Trophoblast cell (in vitro differentiated cells and primary cell): ENCODE results near the gene POLR3H.
"Not testable (repeated sequence)": the region's sequence is repeated elsewhere in the genome, so short reads cannot be mapped to it uniquely, and the experiment has no call there.

Source experiments
- DNase-seq, 2 donors: peaks; one replicate each; pipeline ENCODE4 v3.0.0-alpha.2; 2016
- H2AFZ ChIP-seq: 2 replicates; pipeline ENCODE4 v1.6.1; 2013; ENCODE audit warnings: low read length, moderate library complexity, mild to moderate bottlenecking; ENCODE audit not compliant: insufficient read depth, poor library complexity
- H2AK5ac ChIP-seq: 2 replicates; pipeline ENCODE4 v1.6.1; 2013; ENCODE audit warnings: mild to moderate bottlenecking, low read length
- H2BK120ac ChIP-seq: 2 replicates; pipeline ENCODE4 v1.6.1; 2013; ENCODE audit warnings: low read length, mild to moderate bottlenecking, moderate library complexity; ENCODE audit not compliant: insufficient read depth, poor library complexity
- H2BK12ac ChIP-seq: 2 replicates; pipeline ENCODE4 v1.6.1; 2013; ENCODE audit warnings: mild to moderate bottlenecking, low read length, moderate library complexity
- H2BK5ac ChIP-seq: 2 replicates; pipeline ENCODE4 v1.6.1; 2013; ENCODE audit warnings: low read length, low read depth, moderate library complexity, mild to moderate bottlenecking; ENCODE audit not compliant: poor library complexity
- H3K14ac ChIP-seq: 2 replicates; pipeline ENCODE4 v1.6.1; 2013; ENCODE audit warnings: mild to moderate bottlenecking, low read length
- H3K18ac ChIP-seq: 2 replicates; pipeline ENCODE4 v1.6.1; 2013; ENCODE audit warnings: mild to moderate bottlenecking, low read length
- H3K23ac ChIP-seq: 2 replicates; pipeline ENCODE4 v1.6.1; 2013; ENCODE audit warnings: low read length
- H3K27ac ChIP-seq: 2 replicates; pipeline ENCODE4 v1.5.1; 2013; ENCODE audit warnings: low read depth, mild to moderate bottlenecking, inconsistent platforms, low read length, moderate library complexity
- H3K27me3 ChIP-seq: 2 replicates; pipeline ENCODE4 v1.6.1; 2013; ENCODE audit warnings: inconsistent platforms, mild to moderate bottlenecking, low read length, moderate library complexity; ENCODE audit not compliant: insufficient read depth
- H3K36me3 ChIP-seq, 2 experiments: 1 replicate in 1 of 2; 2 replicates in 1 of 2; pipeline ENCODE4 v1.6.1; 2013; ENCODE audit warnings: low read length in 2 of 2, mild to moderate bottlenecking in 2 of 2, moderate library complexity in 1 of 2; ENCODE audit not compliant: insufficient read depth in 2 of 2, control insufficient read depth in 1 of 2
- H3K4ac ChIP-seq: 2 replicates; pipeline ENCODE4 v1.6.1; 2013; ENCODE audit warnings: low read depth, mild to moderate bottlenecking, low read length, moderate library complexity
- H3K4me1 ChIP-seq, 2 experiments: 1 replicate in 1 of 2; 2 replicates in 1 of 2; pipeline ENCODE4 v1.6.1; 2013; ENCODE audit warnings: low read length in 2 of 2, mild to moderate bottlenecking in 2 of 2, moderate library complexity in 1 of 2; ENCODE audit not compliant: insufficient read depth in 2 of 2, control insufficient read depth in 1 of 2
- H3K4me2 ChIP-seq: 2 replicates; pipeline ENCODE4 v1.6.1; 2013; ENCODE audit warnings: inconsistent platforms, mild to moderate bottlenecking, low read length, moderate library complexity
- H3K4me3 ChIP-seq: 2 replicates; pipeline ENCODE4 v1.5.1; 2013; ENCODE audit warnings: mild to moderate bottlenecking, low read depth, low read length, inconsistent platforms
- H3K79me1 ChIP-seq: one replicate; pipeline ENCODE4 v1.6.1; 2013; ENCODE audit warnings: low read length
- H3K79me2 ChIP-seq: 2 replicates; pipeline ENCODE4 v1.6.1; 2013; ENCODE audit warnings: low read length, mild to moderate bottlenecking; ENCODE audit not compliant: control insufficient read depth, insufficient read depth, poor library complexity
- H3K9ac ChIP-seq: 2 replicates; pipeline ENCODE4 v1.6.1; 2013; ENCODE audit warnings: mild to moderate bottlenecking, low read length
- H3K9me3 ChIP-seq: 2 replicates; pipeline ENCODE4 v1.6.1; 2013; ENCODE audit warnings: low read depth, mild to moderate bottlenecking, control low read depth, inconsistent platforms, low read length; ENCODE audit not compliant: insufficient read depth
- H4K12ac ChIP-seq: 2 replicates; pipeline ENCODE4 v1.6.1; 2013; ENCODE audit warnings: low read depth, mild to moderate bottlenecking, low read length, moderate library complexity
- H4K8ac ChIP-seq: 2 replicates; pipeline ENCODE4 v1.6.1; 2013; ENCODE audit warnings: low read depth, mild to moderate bottlenecking, low read length, moderate library complexity
- H4K91ac ChIP-seq: one replicate; pipeline ENCODE4 v1.6.1; 2013; ENCODE audit warnings: low read depth, mild to moderate bottlenecking, low read length, moderate library complexity
- WGBS: extraction: QIAGEN DNeasy Blood & Tissue Kit; methylation state at CpG from one replicate; pipeline ENCODE4 v1.1.7; 2013; ENCODE audit warnings: missing lambda C conversion rate; ENCODE audit not compliant: insufficient read length, insufficient coverage; ENCODE audit errors: extremely low coverage; 5-methylcytosine and 5-hydroxymethylcytosine counted together

Gene POLR3H

GRCh38 chr22:41561788-41562187, 17.5 kb upstream of the POLR3H start:
- Histone ChIP-seq H4K12ac (no peak overlapping the region), H2BK5ac (no peak overlapping the region), H3K79me2 (peaks cover 2% of the 10 kb centered on the region), H3K27me3 (no peaks in the 10 kb centered on the region), H4K91ac (peak overlapping the region; percentile 67), H2AFZ (no peak overlapping the region), H3K18ac (no peak overlapping the region), H3K9ac (peak overlapping the region; percentile 18), H3K79me1 (peaks cover 8% of the 10 kb centered on the region), H3K4ac (no peak overlapping the region), H2BK12ac (peak overlapping the region; percentile 63), H3K36me3 (no peaks in the 10 kb centered on the region), H3K4me2 (peak overlapping the region; percentile 51), H3K9me3 (no peaks in the 10 kb centered on the region), H2BK120ac (peak overlapping the region; percentile 26), H3K14ac (peak overlapping the region; percentile 29), H4K8ac (no peak overlapping the region), H3K27ac (peak overlapping the region; percentile 18), H2AK5ac (peak overlapping the region; percentile 60), H3K23ac (no peak overlapping the region), H3K4me1 (peaks cover 24 to 39% of the 10 kb centered on the region in 2 experiments), H3K4me3 (no peak overlapping the region)
- no peak for DNase-seq
- no CpG with 5 or more reads among the region's 5 CpGs for WGBS

GRCh38 chr22:41561335-41561734, 17.1 kb upstream of the POLR3H start:
- Histone ChIP-seq H3K4ac (no peak overlapping the region), H3K79me1 (peaks cover 8% of the 10 kb centered on the region), H3K4me3 (peak overlapping the region; percentile 32), H2BK5ac (no peak overlapping the region), H3K4me1 (peaks cover 24 to 39% of the 10 kb centered on the region in 2 experiments), H3K18ac (peak overlapping the region; percentile 26), H3K14ac (peak overlapping the region; percentile 29), H2BK12ac (peak overlapping the region; percentile 28), H3K79me2 (peaks cover 2% of the 10 kb centered on the region), H4K91ac (peak overlapping the region; percentile 67), H2AFZ (no peak overlapping the region), H3K27me3 (no peaks in the 10 kb centered on the region), H2BK120ac (peak overlapping the region; percentile 26), H3K23ac (no peak overlapping the region), H2AK5ac (peak overlapping the region; percentile 60), H3K27ac (peak overlapping the region; percentile 50), H4K12ac (no peak overlapping the region), H4K8ac (peak overlapping the region; percentile 5), H3K36me3 (no peaks in the 10 kb centered on the region), H3K9ac (no peak overlapping the region), H3K4me2 (peak overlapping the region; percentile 51), H3K9me3 (no peaks in the 10 kb centered on the region)
- no peak for DNase-seq
- WGBS: no CpG with 5 or more reads among the region's 10 CpGs

- no peak overlapping the region for H3K18ac ChIP-seq
- no peak overlapping the region for H2BK12ac ChIP-seq
- WGBS: no CpG with 5 or more reads among the region's 6 CpGs
- no peak overlapping the region for H2AFZ ChIP-seq
- H4K12ac ChIP-seq: no peak overlapping the region
- no peaks in the 10 kb centered on the region for H3K27me3 ChIP-seq
- H3K4me3 ChIP-seq: no peak overlapping the region
- no peak overlapping the region for H2BK120ac ChIP-seq
- no peak overlapping the region for H3K4ac ChIP-seq
- no peak overlapping the region for H2AK5ac ChIP-seq
- peaks cover 2% of the 10 kb centered on the region for H3K79me2 ChIP-seq
- H3K9ac ChIP-seq: no peak overlapping the region
- no peak for DNase-seq
- no peaks in the 10 kb centered on the region for H3K9me3 ChIP-seq
- peaks cover 8% of the 10 kb centered on the region for H3K79me1 ChIP-seq
- no peak overlapping the region for H4K8ac ChIP-seq
- peak overlapping the region; percentile 59 for H3K14ac ChIP-seq
- H2BK5ac ChIP-seq: no peak overlapping the region
- no peak overlapping the region for H3K23ac ChIP-seq
- H4K91ac ChIP-seq: no peak overlapping the region
- peak overlapping the region; percentile 40 for H3K4me2 ChIP-seq
- peak overlapping the region; percentile 11 for H3K27ac ChIP-seq
- no peaks in the 10 kb centered on the region for H3K36me3 ChIP-seq
- H3K4me1 ChIP-seq: peaks cover 24 to 34% of the 10 kb centered on the region in 2 experiments
These were observed 15.8 kb upstream of the POLR3H start for GRCh38 chr22:41560095-41560471.

- not testable (repeated sequence) for H3K14ac ChIP-seq, H3K9me3 ChIP-seq, H3K23ac ChIP-seq, H2BK5ac ChIP-seq, H2BK120ac ChIP-seq, H2AFZ ChIP-seq, H3K27me3 ChIP-seq, H3K9ac ChIP-seq, H2AK5ac ChIP-seq, H4K8ac ChIP-seq, H2BK12ac ChIP-seq, H3K79me2 ChIP-seq, H3K4ac ChIP-seq, H4K12ac ChIP-seq, H3K4me3 ChIP-seq, H3K36me3 ChIP-seq, DNase-seq, H3K18ac ChIP-seq, H3K4me2 ChIP-seq, H3K27ac ChIP-seq, H4K91ac ChIP-seq, H3K79me1 ChIP-seq
- H3K4me1 ChIP-seq: peaks cover 21 to 30% of the 10 kb centered on the region in 2 experiments
- no CpG with 5 or more reads among the region's 13 CpGs for WGBS
These were observed 14.0 kb upstream of the POLR3H start for GRCh38 chr22:41558241-41558630.
